ENCODE data around the gene ACVR1C. TPM values are rescaled to one million over a fixed set of nuclear protein-coding genes. Genes with fewer than 3 reads are reported as not detected.

The ACVR1C gene
- total and polyA plus RNA-seq, 2 of the 8 experiments (the other 6 are each of a cell fraction or from before 2014, with no cell fraction given), result 0.21 to 0.52 TPM

- H3K9ac ChIP-seq (replicated peaks in 1 of 4; ENCODE audit: extremely low read depth in 1 of 4, low read depth in 3 of 4, low read length in 3 of 4), result no peak overlapping the region
- no peaks in the 10 kb centered on the region for H3K23me2 ChIP-seq (ENCODE audit: low read depth, low read length)
- no peak overlapping the region for H3K14ac ChIP-seq (ENCODE audit: insufficient read length)
- no peak overlapping the region for H2BK15ac ChIP-seq (ENCODE audit: low read length)
- H2AFZ ChIP-seq (ENCODE audit: low read length), result no peak overlapping the region
- H3K79me2 ChIP-seq (ENCODE audit: control insufficient read depth in 1 of 2, insufficient read depth in 2 of 2, low read length in 2 of 2), result no peaks in the 10 kb centered on the region
- H4K8ac ChIP-seq (ENCODE audit: extremely low read depth, insufficient read depth, low read length), result no peak overlapping the region
- H4K91ac ChIP-seq (replicated peaks; ENCODE audit: insufficient read length, low read length), result no peak overlapping the region
- no peak overlapping the region for H3K56ac ChIP-seq (replicated peaks; ENCODE audit: insufficient read length, low read depth, low read length)
- H2AK5ac ChIP-seq (ENCODE audit: low read depth, low read length), result no peak overlapping the region
- ChIA-PET POLR2A (ENCODE audit: partially characterized antibody) (no interaction called here), CTCF (ENCODE audit: partially characterized antibody) (interaction anchor here (0.7 to 3.7 kb wide), 17 partner anchors 8 to 521 kb away, joined by 3 to 22 read pairs (median 4); partner anchors contain the start of gene ACVR1C)
- no peak overlapping the region for H3K4me2 ChIP-seq (ENCODE audit: insufficient read depth in 1 of 2, low read depth in 2 of 2, low read length in 2 of 2)
- no peak overlapping the region for H2BK12ac ChIP-seq (ENCODE audit: low read depth, low read length)
- no peaks in the 10 kb centered on the region for H3K27me3 ChIP-seq (replicated peaks in 1 of 4; ENCODE audit: control insufficient read depth in 3 of 4, extremely low read depth in 1 of 4, insufficient read depth in 3 of 4, low read length in 3 of 4)
- H2BK120ac ChIP-seq (replicated peaks; ENCODE audit: low read depth, low read length), result no peak overlapping the region
- H3K36me3 ChIP-seq (ENCODE audit: control insufficient read depth in 2 of 4, insufficient read depth in 4 of 4, low read length in 3 of 4), result no peaks in the 10 kb centered on the region
- H4K20me1 ChIP-seq (replicated peaks in 1 of 2; ENCODE audit: control insufficient read depth in 1 of 2, insufficient read depth in 2 of 2, low read length in 2 of 2), result no peaks in the 10 kb centered on the region
- no peak overlapping the region for H3K4ac ChIP-seq (replicated peaks; ENCODE audit: insufficient read length, low read depth, low read length)
- 0 out of 2 replicates have a peak overlapping the region, but pooled peaks have one; percentile 17 for H2BK20ac ChIP-seq (ENCODE audit: low read length)
- WGBS, 2 experiments (ENCODE audit: extremely low coverage in 1 of 2, insufficient coverage in 1 of 2, insufficient read length in 1 of 2, insufficient replicate concordance in 2 of 2, low coverage in 1 of 2, low lambda C conversion rate in 2 of 2, missing lambda C conversion rate in 1 of 2), result 100% methylated on average over 1 of the region's 1 CpG; no CpG with 5 or more reads in 1 of the 2 experiments
- no peak for DNase-seq (ENCODE audit: low read depth in 1 of 2, low spot score in 2 of 2)
- no peak overlapping the region for H4K5ac ChIP-seq (ENCODE audit: insufficient read length, low read depth, low read length)
- H3K4me1 ChIP-seq (replicated peaks in 1 of 4; ENCODE audit: control insufficient read depth in 3 of 4, insufficient read depth in 4 of 4, low read length in 3 of 4), result no peaks in the 10 kb centered on the region
- FAIRE-seq, result no peak
- H3K79me1 ChIP-seq (ENCODE audit: low read depth, low read length), result no peaks in the 10 kb centered on the region
- H3K4me3 ChIP-seq (ENCODE audit: extremely low read depth in 1 of 4, insufficient read depth in 2 of 4, low read depth in 3 of 4, low read length in 4 of 4), result no peak overlapping the region
- H3K23ac ChIP-seq (ENCODE audit: insufficient read length), result no peak overlapping the region
- no peak overlapping the region for H3K27ac ChIP-seq (ENCODE audit: low read depth, low read length)
- H2BK5ac ChIP-seq (ENCODE audit: low read depth, low read length), result no peak overlapping the region
- H3K18ac ChIP-seq (ENCODE audit: extremely low read depth, low read length), result no peak overlapping the region
- H3K9me3 ChIP-seq (ENCODE audit: insufficient read depth in 2 of 2, low read depth in 1 of 2, low read length in 1 of 2), result no peaks in the 10 kb centered on the region
- TF ChIP-seq CREB1 (IDR thresholded peaks at IDR 0.05) (no peak), ZNF274 (IDR thresholded peaks at IDR 0.05; ENCODE audit: borderline replicate concordance, extremely low read depth, low read length) (no peak)
Observed at GRCh38 chr2:157489983-157490382, 138.7 kb downstream of the ACVR1C start.

Measured in H1 (cell line).